ENCODE measurements around the gene IL18R1.

IL18R1 gene

GRCh38 chr2:102434655-102435381 lies 79.2 kb downstream of the IL18R1 start:
- DNase-seq = no peak

- no peak for DNase-seq
These were observed 80.1 kb downstream of the IL18R1 start for GRCh38 chr2:102435741-102436140.

- DNase-seq = peak; percentile 68
These were observed 80.7 kb downstream of the IL18R1 start for GRCh38 chr2:102436323-102436722.

- no peak for DNase-seq
These were observed 81.5 kb downstream of the IL18R1 start for GRCh38 chr2:102437122-102437521.

- DNase-seq = no peak
These were observed 82.5 kb downstream of the IL18R1 start for GRCh38 chr2:102438111-102438510.

- DNase-seq = no peak
These were observed 83.0 kb downstream of the IL18R1 start for GRCh38 chr2:102438578-102438977.

GRCh38 chr2:102439065-102439695 lies 83.6 kb downstream of the IL18R1 start:
- peak; percentile 78 for DNase-seq

GRCh38 chr2:102442967-102443828 lies 87.6 kb downstream of the IL18R1 start:
- DNase-seq = peak; percentile 35

GRCh38 chr2:102444233-102444632 lies 88.6 kb downstream of the IL18R1 start:
- no peak for DNase-seq

- no peak for DNase-seq
These were observed 91.3 kb downstream of the IL18R1 start for GRCh38 chr2:102446936-102447335.
